GM19468 (cell line): ENCODE data around the gene EFNA2.
"Not testable (repeated sequence)": the region's sequence is repeated elsewhere in the genome, so short reads cannot be mapped to it uniquely, and the experiment has no call there.

Experiments
- ATAC-seq: cut with Tn5 transposase; IDR thresholded peaks from one replicate; pipeline ENCODE4 v1.9.1; 2021; ENCODE audit warnings: mild to moderate bottlenecking, moderate library complexity, moderate number of reproducible peaks; ENCODE audit not compliant: unreplicated experiment; ENCODE audit errors: extremely low read depth

Gene EFNA2

DNA sequence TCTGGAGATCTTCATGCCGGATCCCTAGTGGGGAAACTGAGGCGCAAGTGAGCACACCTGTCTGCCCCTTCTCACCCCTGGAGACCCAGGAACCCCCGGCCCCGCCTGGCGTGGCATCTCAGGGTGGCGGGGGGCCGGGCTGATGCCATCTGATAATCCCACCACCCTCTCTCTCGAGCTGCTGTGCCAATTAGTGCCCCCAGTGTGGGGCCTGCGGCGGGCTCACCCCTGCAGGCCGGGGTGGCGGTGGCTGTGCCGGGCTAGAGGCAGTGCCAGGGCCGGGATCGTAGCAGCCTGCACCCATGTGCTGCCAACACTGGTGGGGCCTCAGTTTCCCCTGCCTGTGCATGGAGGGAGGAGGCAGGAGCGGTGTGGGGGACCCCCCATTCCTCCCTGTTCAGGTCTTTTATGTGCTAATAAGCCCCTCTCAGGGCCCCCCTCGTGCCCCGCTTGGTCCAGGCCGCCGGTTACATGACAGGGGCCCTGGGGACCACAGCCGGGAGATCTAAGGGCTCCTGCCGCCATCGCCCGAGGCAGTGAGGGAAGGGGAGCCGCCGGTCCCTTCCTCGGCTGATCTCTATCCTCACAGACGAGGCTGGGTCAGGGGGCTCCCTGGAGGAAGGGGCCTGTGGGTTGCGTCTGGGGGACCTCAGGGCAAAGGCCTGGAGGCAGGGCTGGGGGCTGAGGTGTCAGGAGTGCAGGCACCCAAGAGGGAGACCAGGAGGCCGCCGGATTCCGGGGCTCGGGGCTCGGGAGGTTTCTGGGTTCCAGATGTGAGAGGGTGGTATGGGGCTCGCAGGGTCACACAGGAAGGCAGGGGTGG, 8.3 kb downstream of the EFNA2 start:
- ATAC-seq: no peak

GRCh38 chr19:1294688-1295087, 9.0 kb downstream of the EFNA2 start:
- ATAC-seq: no peak

- ATAC-seq: no peak
Observed at GRCh38 chr19:1295169-1296012, 9.7 kb downstream of the EFNA2 start.

DNA sequence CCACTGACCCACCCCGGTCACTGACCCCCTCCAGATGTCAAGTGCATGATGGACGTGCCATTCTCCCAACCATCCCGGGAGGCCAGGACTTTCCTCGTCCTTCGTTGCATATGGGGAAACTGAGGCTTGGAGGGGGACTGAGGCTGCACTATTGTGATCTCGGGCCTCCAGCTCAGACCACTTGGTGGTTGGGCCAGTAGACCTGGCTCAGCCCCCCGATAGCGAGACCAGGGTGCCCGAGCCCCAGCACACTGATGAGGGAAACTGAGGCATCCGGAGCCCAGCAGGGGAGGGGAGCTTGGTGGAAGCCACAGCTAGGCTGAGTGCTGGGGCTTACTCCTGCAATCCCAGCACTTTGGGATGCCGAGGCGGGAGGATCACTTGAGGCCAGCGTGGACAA, 10.4 kb downstream of the EFNA2 start:
- ATAC-seq: no peak

GRCh38 chr19:1296575-1297271, 11.1 kb downstream of the EFNA2 start:
- ATAC-seq: no peak

DNA sequence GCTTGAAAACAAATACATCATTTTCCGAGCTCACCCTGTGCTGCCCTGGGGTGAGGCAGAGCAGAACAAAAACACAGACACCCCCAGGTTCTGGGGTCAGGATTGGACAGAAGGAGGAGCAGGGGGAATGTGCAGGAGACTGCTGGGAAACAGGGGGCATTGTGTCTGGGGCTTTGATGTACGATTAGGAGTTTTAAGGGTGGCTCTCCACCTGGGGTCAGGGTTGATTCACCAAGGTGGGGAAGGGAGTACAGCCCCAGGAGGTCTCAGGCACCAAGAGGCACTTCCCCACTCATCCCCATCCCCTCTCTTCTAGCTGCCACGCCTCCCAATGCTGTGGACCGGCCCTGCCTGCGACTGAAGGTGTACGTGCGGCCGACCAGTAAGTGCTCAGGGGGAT, 12.6 kb downstream of the EFNA2 start:
- ATAC-seq: no peak

GRCh38 chr19:1299801-1300200, 14.1 kb downstream of the EFNA2 start:
- ATAC-seq: no peak

DNA sequence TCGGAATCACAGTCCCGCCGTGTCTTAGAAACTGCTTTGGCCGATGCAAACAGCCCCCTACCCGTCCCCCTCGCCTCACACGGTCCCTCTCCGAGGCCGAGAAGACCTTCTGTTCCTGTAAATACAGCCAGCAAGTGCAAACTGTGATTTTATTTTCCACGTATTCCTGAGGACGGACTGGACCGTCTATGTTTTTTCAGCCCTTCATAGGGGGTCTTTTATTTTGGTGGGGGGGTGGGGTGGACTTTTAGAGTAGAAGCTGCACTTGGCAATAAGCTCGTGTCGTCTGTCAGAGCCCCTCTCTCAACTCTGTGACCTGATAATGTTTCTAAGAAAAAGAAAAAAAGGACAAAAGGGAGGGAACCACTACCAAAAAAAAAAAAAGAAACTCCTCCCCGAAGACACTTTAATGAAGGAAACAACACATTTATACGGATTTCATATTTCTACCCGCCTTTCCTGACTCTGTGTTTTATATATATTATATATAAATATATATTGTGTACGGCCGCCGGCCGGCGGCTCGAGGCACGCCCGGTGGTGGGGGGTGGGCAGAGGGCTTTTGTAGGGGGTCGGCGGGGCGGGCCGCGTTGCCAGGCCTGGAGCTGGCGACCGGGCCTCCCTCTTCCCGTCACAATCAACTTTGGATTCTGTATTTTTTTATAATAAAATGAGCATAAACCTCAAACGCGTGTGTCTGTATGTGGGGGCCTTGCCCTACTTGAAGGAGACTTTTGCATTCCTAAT, 15.2 kb downstream of the EFNA2 start:
- ATAC-seq: no peak

DNA sequence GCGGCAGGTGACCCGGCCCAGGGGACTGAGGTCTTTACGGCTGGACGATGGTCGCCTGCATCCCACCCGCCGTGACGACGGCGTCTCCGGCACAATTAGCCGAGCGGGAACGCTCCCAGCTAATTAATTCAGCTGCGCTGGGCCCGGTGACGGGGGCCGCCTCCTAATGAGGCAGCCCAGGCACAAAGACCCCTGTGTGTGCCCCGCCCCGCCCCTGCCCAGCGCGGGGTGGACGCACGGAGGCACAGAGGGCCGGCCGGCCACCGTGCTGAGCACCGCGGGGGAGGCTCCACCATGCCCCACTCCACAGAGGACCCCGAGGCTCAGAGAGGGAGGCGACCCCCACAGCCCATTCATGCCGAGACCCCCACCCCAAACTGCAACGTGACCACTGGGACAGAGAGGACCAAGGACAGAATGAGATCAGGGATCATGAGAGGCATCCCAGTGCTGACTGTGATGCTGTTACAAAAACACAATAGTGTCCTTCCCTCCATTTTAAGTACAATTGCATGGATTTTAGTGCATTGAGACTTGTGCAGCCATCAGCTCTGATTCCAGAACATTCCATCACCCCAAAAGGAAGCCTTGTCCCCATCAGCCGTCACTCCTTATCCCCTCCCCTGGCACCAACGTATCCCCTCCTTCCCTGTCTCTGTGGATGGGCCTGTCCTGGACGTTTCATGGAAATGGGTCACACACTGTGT, 17.0 kb downstream of the EFNA2 start:
- ATAC-seq: no peak

- ATAC-seq: no peak
Observed at GRCh38 chr19:1304197-1304924, 18.7 kb downstream of the EFNA2 start.

DNA sequence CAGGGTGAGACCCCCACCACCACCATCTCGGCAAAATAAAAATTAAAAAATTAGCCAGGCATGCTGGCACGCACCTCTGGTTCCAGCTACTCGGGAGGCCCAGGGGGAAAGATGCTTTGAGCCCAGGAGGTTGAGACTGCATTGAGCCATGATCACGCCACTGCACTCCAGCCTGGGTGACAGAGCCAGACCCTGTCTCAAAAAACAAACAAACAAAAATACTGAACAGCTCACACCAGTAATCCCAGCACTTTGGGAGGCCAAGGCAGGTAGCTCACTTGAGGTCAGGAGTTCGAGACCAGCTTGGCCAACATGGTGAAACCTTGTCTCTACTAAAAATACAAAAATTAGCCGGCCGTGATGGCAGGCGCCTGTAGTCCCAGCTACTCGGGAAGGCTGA, 19.7 kb downstream of the EFNA2 start:
- not testable (repeated sequence) for ATAC-seq

DNA sequence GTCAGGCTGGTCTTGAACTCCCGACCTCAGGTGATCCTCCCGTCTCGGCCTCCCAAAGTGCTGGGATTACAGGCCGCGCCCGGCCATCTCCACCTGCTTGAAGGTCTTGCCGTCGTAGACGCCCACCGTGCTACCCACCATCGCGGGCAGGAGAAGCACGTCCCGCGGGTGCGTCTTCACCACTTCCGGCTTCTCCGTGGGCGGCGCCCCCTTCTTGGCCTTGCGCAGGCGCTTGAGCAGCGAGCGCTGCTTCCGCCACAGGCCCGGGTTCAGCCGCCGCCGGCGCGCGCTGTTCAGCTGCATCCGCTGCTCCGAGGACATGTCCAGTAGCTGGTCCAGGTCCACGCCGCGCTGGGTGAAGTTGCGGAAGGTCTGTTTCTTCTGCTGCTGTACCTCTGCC, 21.6 kb downstream of the EFNA2 start:
- ATAC-seq: no peak

DNA sequence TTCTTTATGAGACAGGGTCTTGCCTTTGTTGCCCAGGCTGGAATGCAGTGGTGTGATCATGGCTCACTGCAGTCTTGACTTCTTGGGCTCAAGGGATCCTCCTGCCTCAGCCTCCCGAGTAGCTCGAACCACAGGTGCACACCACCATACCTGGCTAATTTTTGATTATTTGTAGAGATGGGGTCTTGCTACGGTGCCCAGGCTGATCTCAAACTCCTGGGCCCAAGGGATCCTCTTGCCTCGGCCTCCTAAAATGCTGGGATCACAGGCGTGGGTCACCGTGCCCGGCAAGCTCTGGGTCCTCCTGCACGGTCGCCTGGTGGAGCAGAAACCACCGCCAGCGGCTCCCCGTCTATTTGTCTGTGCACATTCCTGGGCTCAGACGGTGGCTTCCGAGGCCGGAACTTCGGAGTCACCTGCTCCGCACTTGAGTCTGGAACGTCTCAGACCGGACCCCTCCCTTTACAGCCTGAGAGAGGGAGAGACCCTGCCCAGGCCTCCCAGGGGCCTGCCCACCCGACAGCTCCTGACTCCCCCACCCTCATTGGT, 22.2 kb downstream of the EFNA2 start:
- ATAC-seq: no peak

DNA sequence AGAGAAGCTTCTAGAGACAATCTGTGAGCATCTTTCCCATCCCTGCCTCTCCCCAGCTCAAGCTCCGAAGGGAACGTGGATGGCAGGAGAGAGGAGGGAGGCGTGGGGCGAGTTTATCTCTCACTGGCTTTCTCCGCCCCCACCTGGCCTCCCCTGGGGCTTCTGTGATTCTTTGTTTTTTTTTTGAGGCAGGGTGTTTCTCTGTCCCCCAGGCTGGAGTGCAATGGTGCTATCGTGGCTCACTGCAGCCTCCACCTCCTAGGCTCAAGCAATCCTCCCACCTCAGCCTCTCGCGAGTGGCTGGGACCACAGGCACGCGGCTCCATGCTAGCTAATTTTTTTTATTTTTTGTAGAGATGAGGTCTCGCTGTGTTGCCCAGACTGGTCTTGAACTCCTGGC, 23.0 kb downstream of the EFNA2 start:
- no peak for ATAC-seq

- ATAC-seq: no peak
Observed at GRCh38 chr19:1309977-1310852, 24.5 kb downstream of the EFNA2 start.

- no peak for ATAC-seq
Observed at GRCh38 chr19:1310853-1311180, 25.1 kb downstream of the EFNA2 start.

DNA sequence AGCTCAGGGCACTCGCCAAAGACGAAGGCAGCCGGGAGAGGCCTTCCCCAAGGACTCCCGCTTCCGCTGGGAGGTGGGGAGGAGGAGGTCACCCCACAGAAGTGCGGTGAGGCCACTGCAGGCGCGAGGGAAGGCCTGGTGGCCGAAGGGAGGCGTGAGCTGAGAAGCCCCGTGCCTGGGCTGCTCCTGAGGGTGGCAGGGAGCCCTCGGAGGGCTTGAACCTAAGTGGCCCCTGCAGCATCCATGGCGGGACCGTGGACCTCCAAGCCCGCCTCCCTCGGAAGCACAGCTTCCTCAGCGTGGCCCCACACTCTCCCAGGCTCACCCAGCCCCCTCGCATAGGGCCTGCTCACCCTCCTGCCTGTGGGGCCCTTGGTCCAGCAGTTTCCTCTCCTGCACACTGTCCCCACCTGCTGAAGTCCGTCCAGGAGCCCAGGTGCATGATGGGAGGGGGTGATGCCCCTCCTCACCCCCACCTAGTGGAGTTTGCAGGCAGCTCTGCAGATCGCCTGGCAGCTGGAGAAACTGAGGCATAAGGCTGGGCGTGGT, 25.9 kb downstream of the EFNA2 start:
- no peak for ATAC-seq
